B cell (primary cell): ENCODE measurements around the gene WTIP. TPM values are rescaled to one million over a fixed set of nuclear protein-coding genes. Genes with fewer than 3 reads are reported as not detected.

Experiments
- ATAC-seq: fragments of 200-7000 bp; cut with Tn5 transposase; one replicate; pipeline ENCODE4 v1.10.0; 2021; ENCODE audit warnings: low read depth, mild to moderate bottlenecking, moderate number of reproducible peaks, moderate library complexity
- CTCF ChIA-PET: fragments of 350-600 bp; sonication (Branson Sonifier 250); formaldehyde crosslinking; loops from one replicate; lab custom pipeline; 2021; ENCODE audit warnings: antibody characterized with exemption, inconsistent platforms; lab: Charles Lee
- POLR2A ChIA-PET: fragments of 350-600 bp; sonication (Branson Sonifier 250); formaldehyde crosslinking; loops from one replicate; lab custom pipeline; 2021; ENCODE audit warnings: antibody characterized with exemption; lab: Charles Lee
- DNase-seq: peaks from one replicate; pipeline ENCODE4 v3.0.0; 2013
- H2AFZ ChIP-seq: 2 replicates; pipeline ENCODE4 v1.6.1; 2012; ENCODE audit warnings: mild to moderate bottlenecking, low read depth, low read length; ENCODE audit not compliant: insufficient read depth, poor library complexity, severe bottlenecking
- H3K27ac ChIP-seq, 2 donors: 1 replicate in 1 of 2; 2 replicates in 1 of 2; pipeline ENCODE4 v1.5.1; 2012 to 2013; ENCODE audit warnings: low read length in 2 of 2, mild to moderate bottlenecking in 2 of 2, moderate library complexity in 1 of 2
- H3K27me3 ChIP-seq, 4 experiments: fragments of 200-600 bp in 1 of 4; sonication (generic) in 1 of 4; replicated peaks in 1 of 4; 1 replicate in 2 of 4; 2 replicates in 2 of 4; pipeline versions ENCODE4 v1.6.1 to v1.7.0; 2013 to 2016; ENCODE audit warnings: low read length in 3 of 4, mild to moderate bottlenecking in 2 of 4, mixed read lengths in 1 of 4, moderate library complexity in 1 of 4; ENCODE audit not compliant: insufficient read depth in 4 of 4, control insufficient read depth in 3 of 4; ENCODE audit errors: control extremely low read depth in 1 of 4
- H3K36me3 ChIP-seq, 2 experiments: replicated peaks in 1 of 2; 1 replicate in 1 of 2; 2 replicates in 1 of 2; pipeline versions ENCODE4 v1.6.1 to v1.7.1; 2013; ENCODE audit warnings: low read length in 1 of 2; ENCODE audit not compliant: insufficient read depth in 2 of 2, control insufficient read depth in 1 of 2; ENCODE audit errors: control extremely low read depth in 1 of 2, extremely low read depth in 1 of 2
- H3K4me1 ChIP-seq, 2 donors: fragments of 200-600 bp in 1 of 2; sonication (generic) in 1 of 2; 1 replicate in 1 of 2; 2 replicates in 1 of 2; pipeline versions ENCODE4 v1.5.1 to v1.6.1; 2013 to 2017; ENCODE audit warnings: low read length in 2 of 2; ENCODE audit not compliant: control insufficient read depth in 2 of 2, insufficient read depth in 2 of 2
- H3K4me2 ChIP-seq: replicated peaks from 2 replicates; pipeline ENCODE3; 2012; ENCODE audit warnings: mild to moderate bottlenecking, low read depth, low read length; ENCODE audit not compliant: poor library complexity, severe bottlenecking
- H3K4me3 ChIP-seq, 5 experiments: fragments of 200-600 bp in 1 of 5; sonication (generic) in 1 of 5; 1 replicate in 3 of 5; 2 replicates in 2 of 5; pipeline versions ENCODE4 v1.5.1 to v1.7.0; 2011 to 2016; ENCODE audit warnings: low read length in 4 of 5, mild to moderate bottlenecking in 4 of 5, low read depth in 2 of 5, control low read depth in 1 of 5, moderate library complexity in 1 of 5; ENCODE audit not compliant: insufficient read depth in 1 of 5; ENCODE audit errors: control extremely low read depth in 1 of 5, extremely low read depth in 1 of 5
- H3K79me2 ChIP-seq: fragments of 200-600 bp; sonication (generic); one replicate; pipeline ENCODE4 v1.6.0; 2016; ENCODE audit warnings: low read length; ENCODE audit not compliant: control insufficient read depth, insufficient read depth
- H3K9ac ChIP-seq: fragments of 200-600 bp; sonication (generic); 2 replicates; pipeline ENCODE4 v1.6.1; 2017; ENCODE audit warnings: mild to moderate bottlenecking, low read length, moderate library complexity
- H3K9me3 ChIP-seq, 3 donors: one replicate each; pipeline versions ENCODE4 v1.6.1 to v1.7.1; 2013; ENCODE audit warnings: low read length in 2 of 3; ENCODE audit not compliant: control insufficient read depth in 2 of 3, insufficient read depth in 1 of 3; ENCODE audit errors: control extremely low read depth in 1 of 3
- H4K20me1 ChIP-seq: 2 replicates; pipeline ENCODE4 v1.6.0; 2012; ENCODE audit warnings: mild to moderate bottlenecking, low read length; ENCODE audit not compliant: insufficient read depth, control insufficient read depth, poor library complexity, severe bottlenecking
- H3K27ac Mint-ChIP-seq: one replicate; pipeline ENCODE4 v1.8.0; 2021; ENCODE audit warnings: mixed read lengths
- H3K27me3 Mint-ChIP-seq: one replicate; pipeline ENCODE4 v1.8.0; 2021; ENCODE audit warnings: mixed read lengths
- H3K4me1 Mint-ChIP-seq: one replicate; pipeline ENCODE4 v1.8.0; 2021; ENCODE audit warnings: mixed read lengths
- H3K4me3 Mint-ChIP-seq: one replicate; pipeline ENCODE4 v1.8.0; 2021; ENCODE audit warnings: mixed read lengths
- H3K9me3 Mint-ChIP-seq: one replicate; pipeline ENCODE4 v1.8.0; 2022; ENCODE audit warnings: mixed read lengths; ENCODE audit not compliant: insufficient read depth
- EZH2 ChIP-seq: IDR thresholded peaks from 2 replicates; pipeline ENCODE4 v1.6.1; 2012; ENCODE audit warnings: borderline replicate concordance, low read depth, mild to moderate bottlenecking, moderate library complexity, low read length; ENCODE audit not compliant: insufficient read depth, poor library complexity, severe bottlenecking
- WGBS: methylation state at CpG from one replicate; pipeline ENCODE4 v1.1.5; 2013; ENCODE audit warnings: missing lambda C conversion rate; ENCODE audit not compliant: insufficient coverage; 5-methylcytosine and 5-hydroxymethylcytosine counted together
- intact Hi-C: fragments of 100-400 bp; cut with micrococcal nuclease; formaldehyde crosslinking; loops from one replicate; pipeline ENCODE4 v1.10.0; 2022
- polyA plus RNA-seq: library from polyadenylated mRNA; depleted of rRNA; stranded (reverse); fragments of >200 nt; gene quantifications from 2 replicates; pipeline ENCODE4 v1.2.3, GENCODE V29; 2012
- total RNA-seq, 2 donors: library from RNA; stranded (reverse); fragments of 120-200 nt in 1 of 2; gene quantifications; 1 replicate in 1 of 2; 2 replicates in 1 of 2; pipeline versions ENCODE4 v1.2.3 to v1.2.4, GENCODE V29; 2013 to 2022
- TF ChIP-seq, protein P1 (sequence below): fragments of 200-600 bp; IDR thresholded peaks from one replicate; pipeline ENCODE4 v1.8.0; 2022; ENCODE audit warnings: antibody characterized with exemption, mild to moderate bottlenecking

WTIP gene
- total and polyA plus RNA-seq, 2 donors (not counting 1 experiment from before 2014, with no cell fraction given): 0.18 to 0.30 TPM

DNA sequence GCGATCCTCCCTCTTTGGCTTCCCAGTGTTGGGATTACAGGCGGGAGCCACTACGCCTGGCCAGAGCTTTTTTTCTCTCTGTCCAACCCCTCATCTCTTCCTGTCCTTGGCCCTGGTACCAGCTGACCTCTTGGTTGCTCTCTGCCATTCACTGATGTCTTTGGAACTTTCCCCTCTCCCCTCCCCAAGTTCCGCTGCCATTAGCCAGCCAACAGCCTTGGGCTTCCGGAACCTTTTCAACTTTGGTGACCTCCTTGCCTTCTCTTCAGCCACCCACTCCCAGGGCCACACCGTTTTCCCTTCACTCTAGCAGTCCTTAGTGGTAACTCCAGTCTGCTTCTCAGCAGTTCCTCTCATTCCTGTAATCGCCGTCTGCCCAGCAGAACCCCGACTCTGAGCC lies 4.3 kb downstream of the WTIP start:
- Histone ChIP-seq H2AFZ (no peak overlapping the region), H3K27me3 (peaks cover 0 to 22% (median 6%) of the 10 kb centered on the region in 4 experiments), H3K9me3 (peaks cover 0 to 4% (median 0%) of the 10 kb centered on the region in 3 donors), H3K4me3 (no peak overlapping the region), H3K9ac (no peak overlapping the region), H3K4me2 (no peak overlapping the region), H4K20me1 (no peaks in the 10 kb centered on the region), H3K4me1 (peaks cover 0 to 3% of the 10 kb centered on the region in 2 donors), H3K36me3 (no peaks in the 10 kb centered on the region), H3K79me2 (no peaks in the 10 kb centered on the region), H3K27ac (no peak overlapping the region)
- ATAC-seq: no peak
- peaks cover 34% of the 10 kb centered on the region for H3K27me3 Mint-ChIP-seq
- H3K9me3 Mint-ChIP-seq: no peaks in the 10 kb centered on the region
- TF ChIP-seq EZH2: no peak
- TF ChIP-seq, protein P1, sequence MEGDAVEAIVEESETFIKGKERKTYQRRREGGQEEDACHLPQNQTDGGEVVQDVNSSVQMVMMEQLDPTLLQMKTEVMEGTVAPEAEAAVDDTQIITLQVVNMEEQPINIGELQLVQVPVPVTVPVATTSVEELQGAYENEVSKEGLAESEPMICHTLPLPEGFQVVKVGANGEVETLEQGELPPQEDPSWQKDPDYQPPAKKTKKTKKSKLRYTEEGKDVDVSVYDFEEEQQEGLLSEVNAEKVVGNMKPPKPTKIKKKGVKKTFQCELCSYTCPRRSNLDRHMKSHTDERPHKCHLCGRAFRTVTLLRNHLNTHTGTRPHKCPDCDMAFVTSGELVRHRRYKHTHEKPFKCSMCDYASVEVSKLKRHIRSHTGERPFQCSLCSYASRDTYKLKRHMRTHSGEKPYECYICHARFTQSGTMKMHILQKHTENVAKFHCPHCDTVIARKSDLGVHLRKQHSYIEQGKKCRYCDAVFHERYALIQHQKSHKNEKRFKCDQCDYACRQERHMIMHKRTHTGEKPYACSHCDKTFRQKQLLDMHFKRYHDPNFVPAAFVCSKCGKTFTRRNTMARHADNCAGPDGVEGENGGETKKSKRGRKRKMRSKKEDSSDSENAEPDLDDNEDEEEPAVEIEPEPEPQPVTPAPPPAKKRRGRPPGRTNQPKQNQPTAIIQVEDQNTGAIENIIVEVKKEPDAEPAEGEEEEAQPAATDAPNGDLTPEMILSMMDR: no peak
- H3K27ac Mint-ChIP-seq: no peak overlapping the region
- DNase-seq: no peak
- no peak overlapping the region for H3K4me3 Mint-ChIP-seq
- H3K4me1 Mint-ChIP-seq: peaks cover 6% of the 10 kb centered on the region
- 88% methylated on average over 9 of the region's 9 CpGs for WGBS
- intact Hi-C loops: no loop called here
- ChIA-PET CTCF (no interaction called here), POLR2A (no interaction called here)

DNA sequence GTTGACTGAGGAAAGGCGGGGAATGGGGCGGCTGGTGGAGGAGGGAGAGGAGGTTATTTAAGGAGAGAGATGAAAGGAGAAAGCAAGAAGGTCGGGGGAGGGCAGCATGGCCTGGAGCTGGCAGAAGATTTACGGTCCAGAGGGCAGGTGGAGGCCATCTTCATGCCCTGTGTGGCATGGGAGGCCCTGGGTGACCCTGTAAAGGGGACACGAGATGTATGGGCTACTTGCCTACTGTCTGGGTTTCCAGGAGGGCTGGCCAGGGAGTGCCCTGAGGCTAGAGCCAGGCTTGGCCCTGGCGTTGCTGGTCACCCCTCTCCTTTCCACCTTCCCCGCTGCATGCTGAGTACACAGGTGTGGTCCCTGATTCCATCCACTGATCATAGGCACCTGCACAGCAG lies 6.1 kb downstream of the WTIP start:
- no peaks in the 10 kb centered on the region for H3K9me3 ChIP-seq
- H3K4me1 ChIP-seq: peaks cover 0 to 1% of the 10 kb centered on the region in 2 donors
- no peak for DNase-seq
- Mint-ChIP-seq H3K27ac (no peak overlapping the region), H3K4me3 (no peak overlapping the region), H3K9me3 (no peaks in the 10 kb centered on the region), H3K27me3 (peaks cover 32% of the 10 kb centered on the region), H3K4me1 (peaks cover 4% of the 10 kb centered on the region)
- CTCF ChIA-PET: no interaction called here
- H2AFZ ChIP-seq: no peak overlapping the region
- peaks cover 0 to 16% (median 2%) of the 10 kb centered on the region in 4 experiments for H3K27me3 ChIP-seq
- ATAC-seq: no peak
- H3K36me3 ChIP-seq: no peaks in the 10 kb centered on the region
- no peak overlapping the region for H3K27ac ChIP-seq
- H3K79me2 ChIP-seq: no peaks in the 10 kb centered on the region
- 86% methylated on average over 7 of the region's 7 CpGs for WGBS
- H3K4me2 ChIP-seq: no peak overlapping the region
- TF ChIP-seq, protein P1: no peak
- no peak for TF ChIP-seq EZH2
- POLR2A ChIA-PET: no interaction called here
- no peaks in the 10 kb centered on the region for H4K20me1 ChIP-seq
- no peak overlapping the region for H3K4me3 ChIP-seq
- intact Hi-C loops: no loop called here
- H3K9ac ChIP-seq: no peak overlapping the region
